ENCODE data around the gene TMEM156.

DNA sequence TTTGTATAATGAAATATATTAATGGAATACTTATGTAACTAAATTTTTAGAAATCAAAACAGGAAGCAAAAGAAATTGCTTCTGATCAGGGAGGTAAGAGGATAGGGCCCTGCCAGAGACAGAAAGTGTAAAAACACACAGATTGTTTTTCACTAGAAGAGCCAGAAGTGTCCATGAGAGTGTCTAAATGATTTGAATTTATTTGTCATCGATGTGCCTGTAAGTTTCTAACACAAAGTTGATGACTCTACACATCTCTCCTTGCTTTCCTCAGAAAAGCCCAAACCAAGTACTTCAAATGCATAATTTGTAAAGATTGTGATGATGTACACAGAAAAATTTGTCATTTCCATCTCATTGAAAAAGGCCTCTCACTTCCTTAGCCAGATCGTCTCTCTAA lies 80.6 kb downstream of the TMEM156 start:
- TF ChIP-seq GATA2 (IDR thresholded peaks at IDR 0.05; ENCODE audit: low read depth, low read length) (no peak), GATA3 (IDR thresholded peaks at IDR 0.05; ENCODE audit: low read depth, low read length) (no peak)
